ENCODE data around the gene SNAI1.

GRCh38 chr20:49999329-49999728, 16.5 kb downstream of the SNAI1 start:
- TF ChIP-seq, protein P1, sequence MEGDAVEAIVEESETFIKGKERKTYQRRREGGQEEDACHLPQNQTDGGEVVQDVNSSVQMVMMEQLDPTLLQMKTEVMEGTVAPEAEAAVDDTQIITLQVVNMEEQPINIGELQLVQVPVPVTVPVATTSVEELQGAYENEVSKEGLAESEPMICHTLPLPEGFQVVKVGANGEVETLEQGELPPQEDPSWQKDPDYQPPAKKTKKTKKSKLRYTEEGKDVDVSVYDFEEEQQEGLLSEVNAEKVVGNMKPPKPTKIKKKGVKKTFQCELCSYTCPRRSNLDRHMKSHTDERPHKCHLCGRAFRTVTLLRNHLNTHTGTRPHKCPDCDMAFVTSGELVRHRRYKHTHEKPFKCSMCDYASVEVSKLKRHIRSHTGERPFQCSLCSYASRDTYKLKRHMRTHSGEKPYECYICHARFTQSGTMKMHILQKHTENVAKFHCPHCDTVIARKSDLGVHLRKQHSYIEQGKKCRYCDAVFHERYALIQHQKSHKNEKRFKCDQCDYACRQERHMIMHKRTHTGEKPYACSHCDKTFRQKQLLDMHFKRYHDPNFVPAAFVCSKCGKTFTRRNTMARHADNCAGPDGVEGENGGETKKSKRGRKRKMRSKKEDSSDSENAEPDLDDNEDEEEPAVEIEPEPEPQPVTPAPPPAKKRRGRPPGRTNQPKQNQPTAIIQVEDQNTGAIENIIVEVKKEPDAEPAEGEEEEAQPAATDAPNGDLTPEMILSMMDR (IDR thresholded peaks at IDR 0.05) = no peak
- TF ChIP-seq POLR2AphosphoS5 (IDR thresholded peaks at IDR 0.05; ENCODE audit: low read depth, low read length) (no peak), SIN3A (IDR thresholded peaks at IDR 0.05; ENCODE audit: borderline replicate concordance, insufficient read depth, low read depth, low read length) (no peak), TCF7L2 (IDR thresholded peaks at IDR 0.05; ENCODE audit: low read depth, low read length) (no peak), REST (IDR thresholded peaks at IDR 0.05; ENCODE audit: insufficient read depth in 1 of 2, low read depth in 2 of 2, low read length in 1 of 2) (no peak)

Measured in Panc1 (cell line).